Measurements from ENCODE around the gene KRT5.
"Not testable (repeated sequence)": the region's sequence is repeated elsewhere in the genome, so short reads cannot be mapped to it uniquely, and the experiment has no call there.

The KRT5 gene

DNA sequence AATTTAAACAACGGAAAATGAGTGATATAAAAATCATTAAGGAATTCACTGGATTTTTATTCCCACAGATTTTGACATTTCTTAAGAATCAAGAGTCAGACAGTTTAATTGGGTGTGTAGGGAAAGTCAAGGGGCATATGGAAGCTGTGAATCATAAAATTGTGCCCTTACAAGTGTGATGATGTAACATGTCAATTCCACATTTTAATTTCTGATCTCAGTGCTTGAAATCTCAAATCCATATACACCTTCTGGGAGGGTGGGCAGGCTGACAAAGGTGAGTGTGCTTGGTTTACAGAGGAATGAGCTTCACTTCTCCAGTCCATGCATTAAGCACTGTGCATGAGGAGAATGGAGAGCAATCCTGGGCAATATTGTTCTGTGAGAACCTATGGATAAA, 26.1 kb downstream of the KRT5 start:
- no peak for DNase-seq (ENCODE audit: low spot score)

DNA sequence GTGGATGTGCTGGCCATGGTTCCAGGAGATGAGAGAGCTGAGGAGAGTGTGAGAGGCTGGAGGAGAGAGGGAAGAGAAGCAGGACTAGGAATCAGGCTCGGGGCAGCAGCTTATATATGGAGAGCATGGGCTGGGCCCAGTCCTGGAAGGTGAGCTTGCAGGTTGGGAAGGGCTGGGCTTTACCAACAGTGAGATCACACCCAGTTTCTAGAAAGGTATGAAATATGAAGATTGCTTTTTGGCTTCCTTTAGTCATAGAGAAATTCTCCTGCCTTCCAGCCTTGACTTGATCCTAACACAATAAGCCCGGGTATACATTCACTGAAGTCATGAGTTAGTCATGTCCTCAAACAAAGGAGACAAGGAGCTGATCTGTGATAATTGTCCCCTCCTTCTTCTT, 27.0 kb downstream of the KRT5 start, which contains the start of gene KRT6A:
Gene KRT6A (minus strand): TSS at position 86 of the 400 bp plus-strand sequence. CDS start 69 bp downstream, at position 17.
- no peak for DNase-seq (ENCODE audit: low spot score)

DNA sequence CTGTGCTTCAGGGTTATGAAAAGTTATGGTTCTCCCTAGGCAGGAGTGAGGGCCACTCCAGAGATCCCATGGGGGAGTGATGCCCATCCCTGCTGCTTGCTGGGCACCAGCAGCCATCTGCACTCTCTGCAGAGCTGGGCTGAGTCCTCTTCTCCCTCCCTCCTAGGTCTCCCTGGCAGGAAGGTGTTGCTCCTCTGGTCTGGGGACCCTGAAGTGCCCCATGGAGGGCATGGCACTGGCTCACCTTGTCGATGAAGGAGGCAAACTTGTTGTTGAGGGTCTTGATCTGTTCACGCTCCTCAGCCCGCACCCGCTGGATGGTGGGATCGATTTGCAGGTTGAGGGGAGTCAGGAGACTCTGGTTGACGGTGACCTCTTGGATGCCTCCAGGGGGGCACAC, 27.8 kb downstream of the KRT5 start:
- DNase-seq (ENCODE audit: low spot score): not testable (repeated sequence)

DNA sequence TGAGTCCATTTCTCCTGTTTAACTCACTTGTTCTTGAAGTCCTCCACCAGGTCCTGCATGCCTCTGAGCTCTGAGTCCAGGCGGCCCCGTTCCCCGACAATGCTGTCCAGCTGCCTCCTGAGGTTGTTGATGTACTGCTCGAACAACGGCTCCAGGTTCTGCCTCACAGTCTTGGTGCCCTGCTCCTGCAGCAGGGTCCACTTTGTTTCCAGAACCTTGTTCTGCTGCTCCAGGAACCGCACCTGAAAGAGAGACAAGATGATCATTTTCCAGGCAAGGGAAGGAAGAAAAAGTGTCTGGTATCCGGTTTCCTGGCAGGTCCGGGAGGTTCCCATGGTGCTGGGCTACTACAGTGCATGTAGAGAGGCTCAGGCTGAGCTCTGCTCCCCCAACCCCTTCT, 28.7 kb downstream of the KRT5 start:
- DNase-seq (ENCODE audit: low spot score): not testable (repeated sequence)

DNA sequence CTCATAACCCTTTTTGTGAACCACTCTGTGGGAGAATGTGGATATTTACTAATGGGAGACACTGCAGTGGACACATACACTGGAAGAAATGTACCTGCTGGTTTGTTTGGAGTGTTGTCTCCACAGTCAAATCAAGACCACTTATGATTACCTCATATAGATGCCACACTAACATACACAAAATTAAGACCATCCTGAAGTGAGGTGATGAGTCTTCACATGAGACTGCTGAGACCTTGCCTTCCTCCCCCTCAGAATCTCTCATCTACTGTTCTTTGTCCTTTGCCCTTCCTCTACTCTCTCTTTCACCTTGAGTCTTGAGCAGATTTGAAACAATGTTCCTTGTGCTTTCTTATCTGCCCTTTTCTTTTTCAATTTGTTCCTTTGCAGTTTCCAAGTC, 31.5 kb downstream of the KRT5 start:
- DNase-seq (ENCODE audit: low spot score): no peak

DNA sequence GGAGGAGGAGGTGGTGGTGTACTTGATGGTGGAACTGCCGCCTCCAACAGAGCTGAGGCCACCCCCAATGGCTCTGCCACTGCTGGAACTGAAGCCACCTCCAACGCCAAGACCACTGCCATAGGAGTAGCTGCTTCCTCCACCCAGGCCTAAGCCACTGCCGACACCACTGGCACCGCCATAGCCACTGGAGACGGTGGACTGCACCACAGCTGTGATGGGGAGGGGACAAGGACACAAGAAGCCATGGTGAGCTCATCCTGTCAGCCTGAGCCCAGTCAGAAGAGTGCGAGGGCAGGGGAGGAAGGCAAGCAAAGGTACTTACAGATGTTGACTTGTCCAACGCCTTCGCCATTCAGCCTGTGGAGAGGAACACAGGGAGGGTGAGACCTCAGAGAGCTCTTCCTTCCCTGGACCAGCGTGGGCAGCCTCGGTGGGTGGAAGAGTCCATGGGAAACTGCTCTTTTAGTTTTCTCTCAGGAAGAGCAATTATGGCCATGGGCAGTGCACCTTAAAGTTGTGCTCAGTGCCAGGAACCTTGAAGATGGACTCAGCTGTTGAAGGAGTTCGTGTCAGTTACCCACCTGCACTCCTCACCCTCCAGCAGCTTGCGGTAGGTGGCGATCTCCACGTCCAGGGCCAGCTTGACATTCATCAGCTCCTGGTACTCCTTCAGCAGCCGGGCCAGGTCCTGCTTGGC, 32.3 kb downstream of the KRT5 start:
- not testable (repeated sequence) for DNase-seq (ENCODE audit: low spot score)

DNA sequence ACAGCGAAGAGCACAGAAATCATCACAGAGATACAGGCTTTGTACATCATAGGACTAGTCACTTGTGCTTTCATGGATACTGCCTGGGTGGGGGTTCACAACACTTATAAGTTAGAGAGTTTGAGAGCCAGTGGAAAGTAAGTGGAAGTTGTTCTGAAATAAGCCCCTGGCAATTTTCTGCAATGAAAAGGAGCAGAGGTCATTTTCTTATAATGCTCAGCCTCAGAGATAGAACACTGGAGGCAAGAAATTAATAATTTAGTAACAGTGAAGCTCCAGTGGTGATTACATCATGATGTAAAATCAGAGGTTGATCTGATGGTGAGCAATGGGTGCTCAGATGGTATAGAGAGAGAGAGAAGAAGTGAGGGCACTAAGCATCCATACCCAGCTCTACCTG, 33.0 kb downstream of the KRT5 start:
- no peak for DNase-seq (ENCODE audit: low spot score)

DNA sequence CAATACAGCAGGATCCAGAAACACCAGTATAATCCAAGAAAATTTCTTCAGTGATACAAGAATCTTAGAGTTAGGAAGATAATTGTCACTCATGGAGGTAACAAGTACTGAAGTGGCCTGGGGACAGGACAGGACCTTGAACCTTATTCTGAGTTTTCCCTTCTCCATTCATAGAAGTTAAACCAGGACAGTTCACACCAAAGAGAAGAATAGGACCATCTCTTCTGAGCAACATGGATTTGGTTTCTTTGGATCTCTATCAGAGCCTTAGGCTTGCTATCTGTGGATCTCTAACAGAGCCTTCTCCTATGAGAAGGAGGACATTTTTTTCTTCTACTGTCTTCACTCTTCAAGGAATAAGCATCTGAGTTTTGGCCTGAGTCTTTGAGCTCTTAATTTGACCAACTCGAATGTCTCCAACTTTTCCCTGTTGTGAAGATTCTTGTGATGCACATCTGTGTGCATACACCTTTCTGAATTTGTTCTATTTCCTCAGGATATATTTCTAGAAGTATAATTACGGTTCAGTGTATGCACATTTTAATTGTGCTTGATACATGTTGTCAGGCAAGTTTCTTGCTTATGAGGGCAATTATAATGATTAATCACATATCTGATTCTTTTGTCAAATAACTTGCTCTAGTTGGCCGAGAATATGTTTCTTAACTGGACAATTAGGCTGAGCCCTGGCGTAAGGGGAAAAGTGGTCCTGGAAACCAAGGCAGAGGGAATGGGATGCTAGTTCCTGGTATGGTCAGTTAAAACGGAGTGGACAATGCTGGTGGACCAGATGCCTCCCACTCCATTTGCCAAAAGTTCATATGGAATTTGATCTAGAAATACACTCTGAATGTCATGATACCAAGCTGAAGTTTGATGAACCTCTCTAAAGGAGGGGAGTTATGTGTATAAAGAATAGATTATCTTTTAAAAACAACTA, 33.8 kb downstream of the KRT5 start:
- no peak for DNase-seq (ENCODE audit: low spot score)

DNA sequence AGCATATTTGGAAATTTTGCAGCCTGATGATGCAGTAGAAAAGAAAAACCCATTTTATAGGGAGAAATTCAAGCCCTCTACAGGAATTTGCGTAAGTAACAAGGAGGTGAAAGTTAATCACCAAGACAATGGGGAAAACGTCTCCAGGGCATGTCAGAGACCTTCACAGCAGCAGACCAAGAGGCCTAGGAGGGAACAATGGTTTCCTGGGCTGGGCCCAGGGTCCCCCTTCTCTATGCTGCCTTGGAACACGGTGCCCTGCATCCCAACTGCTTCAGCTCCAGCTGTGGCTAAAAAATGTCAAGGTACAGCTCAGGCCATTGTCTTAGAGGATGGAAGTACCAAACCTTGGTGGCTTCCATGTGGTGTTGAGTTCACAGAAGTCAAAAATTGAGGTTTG, 40.1 kb downstream of the KRT5 start:
- no peak for DNase-seq (ENCODE audit: low spot score)

DNA sequence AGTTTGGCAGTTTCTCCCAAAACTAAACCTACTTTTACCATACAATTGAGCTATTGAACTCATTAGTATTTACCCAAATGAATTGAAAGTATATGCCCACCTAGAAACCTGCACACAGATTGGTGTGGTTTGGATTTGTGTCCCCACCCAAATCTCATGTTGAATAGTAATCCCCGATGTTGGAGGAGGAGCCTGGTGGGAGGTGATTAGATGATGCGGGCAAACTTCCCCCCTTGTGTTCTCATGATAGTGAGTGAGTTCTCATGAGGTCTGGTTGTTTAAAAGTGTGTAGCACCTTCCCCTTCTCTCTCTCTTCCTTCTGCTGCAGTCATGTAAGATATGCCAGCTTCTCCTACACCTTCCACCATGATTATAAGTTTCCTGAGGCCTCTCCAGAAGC, 42.5 kb downstream of the KRT5 start:
- no peak for DNase-seq (ENCODE audit: low spot score)

DNA sequence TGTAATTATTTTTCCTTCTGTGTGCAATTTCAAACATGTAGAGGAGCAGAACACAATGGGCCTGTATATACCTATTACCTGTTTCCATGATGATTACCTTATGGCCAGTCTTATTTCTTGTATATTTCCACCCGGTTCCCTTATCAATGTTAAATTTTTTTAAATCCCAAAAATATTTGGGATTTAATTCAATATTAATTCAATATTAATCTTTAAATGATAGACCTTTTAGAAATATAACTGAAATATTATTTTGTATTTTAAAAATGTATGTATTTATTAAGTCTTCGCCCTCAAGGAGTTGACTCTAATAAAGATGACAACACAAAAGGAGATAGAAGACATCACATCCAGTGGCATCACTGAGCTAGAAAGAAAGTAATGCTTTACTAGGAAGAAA, 46.0 kb downstream of the KRT5 start:
- DNase-seq (ENCODE audit: low spot score): no peak

DNA sequence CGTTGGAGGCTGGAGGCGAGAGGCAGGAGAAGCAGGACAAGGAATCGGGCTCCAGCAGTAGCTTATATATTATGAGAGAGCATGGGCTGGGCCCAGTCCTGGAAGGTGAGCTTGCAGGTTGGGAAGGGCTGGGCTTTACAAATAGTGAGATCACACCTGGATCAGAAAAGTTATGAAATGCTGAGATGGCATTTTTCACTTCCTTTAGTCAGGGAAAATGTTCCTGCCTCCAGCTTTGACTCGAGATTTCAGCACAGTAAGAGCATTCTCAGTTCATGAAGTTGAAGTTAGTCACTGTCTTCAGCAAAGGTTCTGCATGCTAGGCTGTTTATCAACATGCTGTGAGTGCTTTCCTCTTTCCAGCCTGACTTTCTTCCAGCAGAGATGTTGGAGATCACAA, 46.4 kb downstream of the KRT5 start, which contains the start of gene KRT6C:
Gene KRT6C (minus strand): TSS at position 38 of the 400 bp plus-strand sequence. CDS start 68 bp downstream, outside the sequence.
- DNase-seq (ENCODE audit: low spot score): no peak

DNA sequence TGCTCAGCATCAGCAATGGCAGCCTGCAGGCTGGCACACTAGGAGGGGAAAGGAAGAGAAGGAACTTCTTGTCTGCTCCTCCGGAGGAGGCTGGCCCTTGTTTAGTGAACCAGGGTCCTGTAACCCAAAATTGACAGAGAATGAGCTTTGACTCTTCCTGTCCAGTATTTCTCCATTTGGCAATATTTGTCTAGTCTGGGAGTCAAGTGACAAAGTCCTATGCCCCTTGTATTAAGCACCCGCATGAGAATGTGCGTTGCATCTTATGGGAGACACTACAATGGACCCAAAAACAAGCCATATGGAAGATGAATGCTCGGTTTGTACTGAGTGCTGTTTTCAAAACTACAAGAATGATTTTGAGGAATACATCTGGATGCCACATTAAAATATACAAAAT, 50.3 kb downstream of the KRT5 start:
- no peak for DNase-seq (ENCODE audit: low spot score)

DNA sequence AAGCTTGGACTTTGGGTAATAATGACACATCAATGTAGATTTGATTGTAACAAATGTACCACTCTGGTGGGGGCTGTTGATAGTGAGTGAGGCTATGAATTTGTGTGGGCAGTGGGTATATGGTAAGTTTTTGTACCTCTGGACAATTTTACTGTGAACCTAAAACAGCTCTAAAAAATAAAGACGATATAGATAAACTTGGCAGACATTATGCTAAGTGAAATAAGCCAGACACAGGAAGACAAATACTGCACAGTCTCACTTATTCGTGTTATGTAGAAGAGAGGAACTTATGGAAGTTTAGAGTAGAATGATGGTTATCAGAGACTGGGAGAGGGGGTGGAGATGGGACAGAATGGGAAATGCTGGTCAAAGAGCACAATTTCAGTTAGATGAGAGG, 55.3 kb downstream of the KRT5 start:
- no peak for DNase-seq (ENCODE audit: low spot score)

All from CD4-positive, alpha-beta T cell treated with Interleukin-2 at 100 ng/mL for 4 hours (primary cell).